Fibroblast of villous mesenchyme (primary cell): ENCODE data around the gene CDH2. TPM values are rescaled to one million over a fixed set of nuclear protein-coding genes. Genes with fewer than 3 reads are reported as not detected.

Experiments used
- DNase-seq: peaks from one replicate; pipeline ENCODE4 v3.0.0-alpha.2; 2010; ENCODE audit warnings: low read depth
- H3K4me3 ChIP-seq: 2 replicates; pipeline ENCODE4 v1.5.1; 2011; ENCODE audit warnings: low read depth, mild to moderate bottlenecking, low read length
- CTCF ChIP-seq: IDR thresholded peaks from 2 replicates; pipeline ENCODE4 v1.5.1; 2012; ENCODE audit warnings: low read depth, mild to moderate bottlenecking, low read length; ENCODE audit not compliant: insufficient read depth
- total RNA-seq: library from RNA; depleted of rRNA; stranded (reverse); fragments of >200 nt; gene quantifications from 2 replicates; pipeline ENCODE4 v1.2.3, GENCODE V29; 2012

CDH2 gene
- total RNA-seq, 1 donor: 74.7 TPM

GRCh38 chr18:28128659-28128980 is 48.3 kb downstream of the CDH2 start:
- TF ChIP-seq CTCF: no peak
- no peak overlapping the region for H3K4me3 ChIP-seq
- no peak for DNase-seq

GRCh38 chr18:28127763-28128658 is 48.9 kb downstream of the CDH2 start:
- H3K4me3 ChIP-seq: no peak overlapping the region
- DNase-seq: peak; percentile 42
- TF ChIP-seq CTCF: no peak

GRCh38 chr18:28127228-28127627 is 49.7 kb downstream of the CDH2 start:
- H3K4me3 ChIP-seq: no peak overlapping the region
- no peak for DNase-seq
- no peak for TF ChIP-seq CTCF

- TF ChIP-seq CTCF: no peak
- no peak overlapping the region for H3K4me3 ChIP-seq
- DNase-seq: no peak
Observed at GRCh38 chr18:28126768-28127167, 50.2 kb downstream of the CDH2 start.

GRCh38 chr18:28125051-28125450 is 51.9 kb downstream of the CDH2 start:
- H3K4me3 ChIP-seq: no peak overlapping the region
- DNase-seq: peak; percentile 27
- TF ChIP-seq CTCF: no peak

- no peak for DNase-seq
- no peak for TF ChIP-seq CTCF
- H3K4me3 ChIP-seq: no peak overlapping the region
Observed at GRCh38 chr18:28124131-28125029, 52.5 kb downstream of the CDH2 start.
